ENCODE data around the gene FARS2. TPM values are rescaled to one million over a fixed set of nuclear protein-coding genes. Genes with fewer than 3 reads are reported as not detected.

Gene FARS2
- total and polyA plus RNA-seq, 2 donors (not counting 1 experiment from before 2014, with no cell fraction given), result 33.0 to 35.5 TPM

DNA sequence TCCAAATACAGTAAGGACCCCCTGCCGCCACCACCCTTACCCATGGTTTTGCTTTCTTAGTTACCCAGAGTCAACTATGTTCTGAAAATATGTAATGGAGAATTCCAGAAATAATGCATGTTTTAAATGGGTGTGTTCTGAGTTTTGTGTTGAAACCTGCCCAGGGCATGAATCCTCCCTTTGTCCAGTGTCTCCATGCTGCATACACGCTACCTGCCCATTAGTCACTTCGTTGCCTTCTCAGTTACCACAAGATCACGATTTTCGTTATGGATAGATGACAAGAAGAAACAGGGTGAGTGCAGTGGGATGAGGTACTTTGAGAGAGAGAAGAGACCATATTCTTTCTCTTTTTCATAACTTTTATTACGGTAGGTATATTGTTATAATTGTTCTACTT, 10.6 kb downstream of the FARS2 start:
- TF ChIP-seq CTCF (IDR thresholded peaks at IDR 0.05) (no peak), EZH2 (IDR thresholded peaks at IDR 0.05; ENCODE audit: borderline replicate concordance, insufficient read depth, low read depth, low read length, poor library complexity, severe bottlenecking) (no peak)
- intact Hi-C loops (cut with micrococcal nuclease), result no loop called here
- DNase-seq (no peak), ATAC-seq (ENCODE audit: low read depth) (no peak)
- ChIA-PET POLR2A (no interaction called here), CTCF (interaction anchor here (1.6 kb wide), 1 partner anchor 128 kb away, joined by 4 read pairs; no protein-coding TSS in a partner anchor)
- no peak overlapping the region for H3K27ac ChIP-seq (ENCODE audit: low read length in 2 of 2)
- no peak overlapping the region for H3K4me3 Mint-ChIP-seq
- H3K4me1 ChIP-seq (ENCODE audit: control insufficient read depth in 2 of 2, insufficient read depth in 2 of 2, low read length in 2 of 2), result no peaks in the 10 kb centered on the region
- no peaks in the 10 kb centered on the region for H3K9me3 ChIP-seq (ENCODE audit: control extremely low read depth in 1 of 3, control insufficient read depth in 2 of 3, insufficient read depth in 1 of 3, low read length in 2 of 3)
- H3K27me3 Mint-ChIP-seq, result no peaks in the 10 kb centered on the region
- H3K9me3 Mint-ChIP-seq (ENCODE audit: insufficient read depth), result no peaks in the 10 kb centered on the region
- H3K79me2 ChIP-seq (ENCODE audit: control insufficient read depth, insufficient read depth, low read length), result peaks cover 49% of the 10 kb centered on the region
- H3K4me2 ChIP-seq (replicated peaks; ENCODE audit: low read depth, low read length, poor library complexity, severe bottlenecking), result no peak overlapping the region
- H2AFZ ChIP-seq (ENCODE audit: insufficient read depth, low read depth, low read length, poor library complexity, severe bottlenecking), result no peak overlapping the region
- H4K20me1 ChIP-seq (ENCODE audit: control insufficient read depth, insufficient read depth, low read length, poor library complexity, severe bottlenecking), result peaks cover 7% of the 10 kb centered on the region
- no peak overlapping the region for H3K9ac ChIP-seq (ENCODE audit: low read length)
- H3K4me1 Mint-ChIP-seq, result peaks cover 28% of the 10 kb centered on the region
- H3K27ac Mint-ChIP-seq, result no peak overlapping the region
- 100% methylated on average over 2 of the region's 6 CpGs for WGBS (ENCODE audit: insufficient coverage)
- H3K36me3 ChIP-seq (replicated peaks in 1 of 2; ENCODE audit: control extremely low read depth in 1 of 2, control insufficient read depth in 1 of 2, extremely low read depth in 1 of 2, insufficient read depth in 2 of 2, low read length in 1 of 2), result peaks cover 0 to 3% of the 10 kb centered on the region in 2 experiments
- H3K4me3 ChIP-seq (ENCODE audit: control extremely low read depth in 1 of 5, extremely low read depth in 1 of 5, insufficient read depth in 1 of 5, low read depth in 2 of 5, low read length in 4 of 5), result no peak overlapping the region
- H3K27me3 ChIP-seq (replicated peaks in 1 of 4; ENCODE audit: control extremely low read depth in 1 of 4, control insufficient read depth in 3 of 4, insufficient read depth in 4 of 4, low read length in 3 of 4), result no peaks in the 10 kb centered on the region

DNA sequence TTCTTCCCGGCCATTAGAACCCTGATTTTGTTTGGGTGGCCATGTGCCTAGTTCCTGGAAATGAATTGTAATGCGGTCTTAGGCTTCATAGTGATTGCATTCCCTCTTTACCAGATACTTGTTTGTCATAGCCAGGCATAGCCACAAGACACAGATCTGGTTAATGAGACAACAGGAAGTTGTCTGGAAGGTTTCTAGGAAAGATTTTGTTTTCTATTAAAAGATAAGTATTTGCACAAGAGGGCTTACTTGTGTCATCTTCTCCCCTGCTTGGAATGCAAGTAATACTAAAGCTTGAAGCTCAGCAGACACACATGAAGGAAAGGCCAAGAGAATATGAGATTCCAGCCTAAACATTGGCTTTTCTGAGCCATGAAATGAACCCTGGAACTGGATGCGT, 12.9 kb downstream of the FARS2 start:
- ChIA-PET CTCF (interaction anchor here (1.4 kb wide), 1 partner anchor 28 kb away, joined by 5 read pairs; no protein-coding TSS in a partner anchor), POLR2A (no interaction called here)
- no peak for TF ChIP-seq CTCF (IDR thresholded peaks at IDR 0.05)
- no peak for TF ChIP-seq EZH2 (IDR thresholded peaks at IDR 0.05; ENCODE audit: borderline replicate concordance, insufficient read depth, low read depth, low read length, poor library complexity, severe bottlenecking)
- peaks cover 71% of the 10 kb centered on the region for H3K79me2 ChIP-seq (ENCODE audit: control insufficient read depth, insufficient read depth, low read length)
- Mint-ChIP-seq H3K4me3 (no peak overlapping the region), H3K27ac (no peak overlapping the region), H3K4me1 (peaks cover 40% of the 10 kb centered on the region), H3K27me3 (no peaks in the 10 kb centered on the region), H3K9me3 (ENCODE audit: insufficient read depth) (no peaks in the 10 kb centered on the region)
- H3K27ac ChIP-seq (ENCODE audit: low read length in 2 of 2), result no peak overlapping the region
- H3K9ac ChIP-seq (ENCODE audit: low read length), result no peak overlapping the region
- H3K4me2 ChIP-seq (replicated peaks; ENCODE audit: low read depth, low read length, poor library complexity, severe bottlenecking), result no peak overlapping the region
- H3K4me3 ChIP-seq (ENCODE audit: control extremely low read depth in 1 of 5, extremely low read depth in 1 of 5, insufficient read depth in 1 of 5, low read depth in 2 of 5, low read length in 4 of 5), result no peak overlapping the region
- H3K27me3 ChIP-seq (replicated peaks in 1 of 4; ENCODE audit: control extremely low read depth in 1 of 4, control insufficient read depth in 3 of 4, insufficient read depth in 4 of 4, low read length in 3 of 4), result no peaks in the 10 kb centered on the region
- H4K20me1 ChIP-seq (ENCODE audit: control insufficient read depth, insufficient read depth, low read length, poor library complexity, severe bottlenecking), result peaks cover 7% of the 10 kb centered on the region
- DNase-seq (no peak), ATAC-seq (ENCODE audit: low read depth) (no peak)
- H3K36me3 ChIP-seq (replicated peaks in 1 of 2; ENCODE audit: control extremely low read depth in 1 of 2, control insufficient read depth in 1 of 2, extremely low read depth in 1 of 2, insufficient read depth in 2 of 2, low read length in 1 of 2), result peaks cover 0 to 3% of the 10 kb centered on the region in 2 experiments
- intact Hi-C loops (cut with micrococcal nuclease), result no loop called here
- H3K9me3 ChIP-seq (ENCODE audit: control extremely low read depth in 1 of 3, control insufficient read depth in 2 of 3, insufficient read depth in 1 of 3, low read length in 2 of 3), result no peaks in the 10 kb centered on the region
- peaks cover 10 to 11% of the 10 kb centered on the region in 2 donors for H3K4me1 ChIP-seq (ENCODE audit: control insufficient read depth in 2 of 2, insufficient read depth in 2 of 2, low read length in 2 of 2)
- 100% methylated on average over 1 of the region's 3 CpGs for WGBS (ENCODE audit: insufficient coverage)
- no peak overlapping the region for H2AFZ ChIP-seq (ENCODE audit: insufficient read depth, low read depth, low read length, poor library complexity, severe bottlenecking)
